ENCODE results near the gene LRRC27.

- TF ChIP-seq CTCF (IDR thresholded peaks at IDR 0.05) (no peak), POLR2A (IDR thresholded peaks at IDR 0.05) (no peak)
Observed at GRCh38 chr10:132417257-132417910, 85.4 kb downstream of the LRRC27 start.

Data from adrenal gland (tissue), 5 donors.